Measurements from ENCODE around the gene BUD13.
"Not testable (repeated sequence)": the region's sequence is repeated elsewhere in the genome, so short reads cannot be mapped to it uniquely, and the experiment has no call there.

DNA sequence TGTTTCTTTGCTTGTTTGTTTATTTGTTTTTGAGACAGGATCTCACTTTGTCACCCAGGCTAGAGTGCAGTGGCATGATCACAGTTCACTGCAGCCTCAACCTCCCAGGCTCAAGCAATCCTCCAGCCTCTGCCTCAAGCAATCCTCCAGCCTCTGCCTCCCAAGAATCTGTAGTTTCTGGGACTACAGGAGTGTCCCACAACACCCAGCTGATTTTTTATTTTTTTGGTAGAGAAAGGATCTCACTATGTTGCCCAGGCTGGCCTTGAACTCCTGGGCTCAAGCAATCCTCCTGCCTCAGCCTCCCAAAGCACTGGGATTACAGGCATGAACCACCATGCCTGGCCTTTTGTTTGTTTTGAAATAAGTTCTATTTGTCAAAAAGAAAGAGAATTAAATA, 28.9 kb upstream of the BUD13 start:
- TF ChIP-seq, protein P1, sequence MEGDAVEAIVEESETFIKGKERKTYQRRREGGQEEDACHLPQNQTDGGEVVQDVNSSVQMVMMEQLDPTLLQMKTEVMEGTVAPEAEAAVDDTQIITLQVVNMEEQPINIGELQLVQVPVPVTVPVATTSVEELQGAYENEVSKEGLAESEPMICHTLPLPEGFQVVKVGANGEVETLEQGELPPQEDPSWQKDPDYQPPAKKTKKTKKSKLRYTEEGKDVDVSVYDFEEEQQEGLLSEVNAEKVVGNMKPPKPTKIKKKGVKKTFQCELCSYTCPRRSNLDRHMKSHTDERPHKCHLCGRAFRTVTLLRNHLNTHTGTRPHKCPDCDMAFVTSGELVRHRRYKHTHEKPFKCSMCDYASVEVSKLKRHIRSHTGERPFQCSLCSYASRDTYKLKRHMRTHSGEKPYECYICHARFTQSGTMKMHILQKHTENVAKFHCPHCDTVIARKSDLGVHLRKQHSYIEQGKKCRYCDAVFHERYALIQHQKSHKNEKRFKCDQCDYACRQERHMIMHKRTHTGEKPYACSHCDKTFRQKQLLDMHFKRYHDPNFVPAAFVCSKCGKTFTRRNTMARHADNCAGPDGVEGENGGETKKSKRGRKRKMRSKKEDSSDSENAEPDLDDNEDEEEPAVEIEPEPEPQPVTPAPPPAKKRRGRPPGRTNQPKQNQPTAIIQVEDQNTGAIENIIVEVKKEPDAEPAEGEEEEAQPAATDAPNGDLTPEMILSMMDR (IDR thresholded peaks at IDR 0.05): not testable (repeated sequence)
- not testable (repeated sequence) for TF ChIP-seq POLR2AphosphoS5 (IDR thresholded peaks at IDR 0.05)

All from breast epithelium (tissue), 3 donors.